CD4-positive, alpha-beta T cell treated with Interleukin-2 at 100 ng/mL for 4 hours (primary cell): ENCODE data around the gene EPS15.
"Not testable (repeated sequence)": the region's sequence is repeated elsewhere in the genome, so short reads cannot be mapped to it uniquely, and the experiment has no call there.

Experiments
- DNase-seq: peaks from one replicate; pipeline ENCODE4 v3.0.0-alpha.2; 2020; ENCODE audit warnings: low spot score

EPS15 gene

DNA sequence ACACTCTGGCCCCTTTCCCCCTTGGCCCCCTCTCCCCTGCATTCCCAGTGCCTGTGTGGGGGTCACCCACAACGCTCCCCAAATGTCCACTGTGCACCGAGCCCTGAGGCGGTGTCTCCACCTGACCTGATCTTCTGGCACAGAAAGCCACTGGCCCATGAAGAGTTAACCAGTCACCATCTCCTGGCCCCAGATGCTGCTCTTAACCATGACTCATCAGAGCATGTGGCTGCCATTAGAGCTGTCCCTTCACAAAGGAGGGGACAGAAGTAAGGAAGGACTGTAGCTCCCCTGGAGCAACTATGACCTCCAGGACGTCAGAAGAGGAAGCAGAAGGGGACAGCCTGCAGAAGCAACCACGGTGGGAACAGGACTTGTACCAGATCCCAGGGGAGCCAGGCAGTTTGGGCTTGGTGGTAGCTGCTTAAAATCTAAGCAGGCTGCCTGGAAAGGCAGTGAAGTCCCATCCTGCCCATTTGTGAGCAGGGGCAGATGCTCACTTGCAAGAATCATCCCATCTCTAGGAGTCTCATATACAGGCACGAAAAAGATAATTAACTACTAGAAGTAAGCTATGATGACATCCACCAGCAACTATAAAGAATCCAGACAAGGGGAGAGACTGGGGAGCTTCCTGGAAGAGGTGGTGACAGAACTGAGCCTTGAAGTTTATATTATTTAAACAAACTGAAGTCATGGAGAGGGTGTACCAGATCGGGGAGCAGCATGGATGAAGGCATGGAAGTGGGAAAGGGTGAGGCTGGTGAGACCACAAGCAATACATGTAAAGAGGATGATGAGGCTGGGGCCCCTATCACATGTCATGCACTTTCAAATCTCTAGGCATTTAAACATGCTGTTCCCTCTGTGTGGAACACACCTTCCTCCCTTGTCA is 187.6 kb downstream of the EPS15 start:
- no peak for DNase-seq

GRCh38 chr1:51330331-51331201 is 188.5 kb downstream of the EPS15 start, which contains the start of gene TTC39A:
Gene TTC39A (minus strand): TSS chr1:51330562. CDS start chr1:51330477, 85 bp downstream.
- DNase-seq: no peak

DNA sequence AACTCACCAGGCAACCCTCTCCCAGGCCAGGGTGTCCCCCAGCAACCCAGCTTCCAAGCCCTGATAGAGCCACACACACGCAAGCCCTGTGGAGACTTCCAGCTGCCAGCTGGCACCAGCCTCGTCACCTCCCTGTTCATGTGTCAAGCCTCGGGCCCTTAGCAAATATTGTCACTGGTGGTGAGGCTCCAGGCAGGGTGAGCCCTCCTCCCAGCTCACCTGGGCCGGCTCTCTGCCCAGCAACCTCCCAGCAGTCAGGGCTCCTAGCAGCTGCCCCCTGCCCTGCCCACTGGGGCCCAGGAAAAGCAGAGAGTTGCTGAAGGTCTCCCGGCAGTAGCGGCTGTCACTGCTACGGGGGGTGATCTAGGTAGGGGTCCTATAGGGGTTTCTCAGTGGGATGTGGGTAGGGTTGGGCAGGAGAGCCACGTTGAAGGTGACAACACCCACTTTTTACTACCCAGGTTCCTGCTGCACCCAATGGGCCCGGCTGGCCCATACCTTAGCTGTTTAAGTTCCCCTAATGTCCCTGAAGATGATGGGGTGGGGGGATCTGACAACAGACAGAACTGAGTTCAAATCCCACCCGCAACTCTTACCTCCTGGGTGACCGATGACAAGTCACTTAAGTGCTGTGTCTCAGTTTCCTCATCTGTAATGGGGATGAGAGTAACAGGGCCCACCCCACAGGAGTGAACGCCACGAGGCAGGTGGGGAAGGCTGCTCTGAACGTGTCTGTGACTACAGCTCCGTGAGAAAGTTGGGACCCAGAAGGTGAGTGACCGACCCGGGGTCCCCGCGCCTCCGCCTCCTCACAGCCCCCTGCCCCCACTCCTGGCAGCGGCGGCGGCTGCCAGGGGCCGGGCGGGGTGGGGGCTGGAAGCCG is 189.4 kb downstream of the EPS15 start:
- DNase-seq: no peak

DNA sequence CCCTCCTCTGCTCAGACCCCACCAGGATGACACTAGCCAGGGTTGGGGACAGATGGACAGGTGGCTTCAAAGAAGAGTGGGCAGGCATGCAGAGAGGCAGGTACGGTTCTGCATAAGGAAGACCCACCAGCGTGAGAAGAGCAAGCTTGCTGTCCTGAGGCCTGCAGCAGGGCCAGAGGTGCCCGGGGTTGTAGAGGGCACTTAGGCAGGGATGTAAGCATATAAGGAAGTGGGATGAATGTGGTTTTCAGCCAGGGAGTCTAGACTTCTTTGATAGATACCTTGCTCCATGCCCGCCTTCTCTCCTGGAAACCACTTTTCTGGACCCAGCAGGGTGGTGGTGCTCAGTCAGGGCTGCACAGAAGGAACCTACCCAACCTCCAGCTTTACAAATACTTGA is 190.1 kb downstream of the EPS15 start:
- no peak for DNase-seq

- no peak for DNase-seq
These were observed 190.8 kb downstream of the EPS15 start for GRCh38 chr1:51328279-51328678.

GRCh38 chr1:51327386-51327785 is 191.7 kb downstream of the EPS15 start:
- no peak for DNase-seq

- DNase-seq: no peak
These were observed 192.2 kb downstream of the EPS15 start for GRCh38 chr1:51326839-51327238.

DNA sequence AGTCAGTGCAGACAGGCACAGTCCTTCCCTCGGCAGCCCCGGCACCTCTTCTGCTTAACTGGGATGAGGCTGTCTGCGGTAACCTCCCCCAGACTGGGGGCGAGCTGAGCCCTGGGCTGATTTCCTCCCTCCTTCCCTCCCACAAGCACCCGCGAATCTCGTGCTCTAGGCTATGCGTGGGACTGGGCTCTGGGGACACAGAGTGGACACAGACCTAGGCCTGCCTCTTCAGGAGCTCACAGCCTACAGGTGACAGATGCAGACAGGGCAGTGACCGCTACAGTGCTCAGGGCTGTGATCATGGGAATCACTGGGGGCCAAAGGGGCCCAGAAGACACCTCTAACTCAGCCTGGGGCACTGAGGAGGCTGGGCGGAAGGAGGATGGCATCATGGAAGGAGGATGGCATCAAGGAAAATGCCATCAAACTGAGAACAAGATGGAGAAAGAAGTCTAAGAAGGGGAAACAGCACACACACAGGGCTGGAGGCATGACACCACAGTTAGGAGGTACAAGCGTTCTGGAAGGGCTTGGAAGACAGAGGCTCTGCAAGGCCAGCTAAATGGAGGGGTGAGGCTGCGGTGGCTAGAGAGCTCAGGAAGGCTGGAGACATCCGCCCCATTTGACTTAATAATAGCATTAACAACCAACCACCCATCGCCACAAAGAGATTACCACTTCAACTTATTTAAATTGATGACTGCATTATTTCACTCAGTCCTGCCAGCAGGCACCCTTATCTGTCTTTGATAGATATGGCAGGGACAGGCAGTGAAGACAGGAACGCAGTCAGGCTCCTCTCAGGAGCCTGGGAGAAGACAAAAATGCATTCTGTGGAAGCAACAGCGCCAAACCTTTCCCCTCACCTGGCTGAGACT is 192.9 kb downstream of the EPS15 start:
- no peak for DNase-seq

DNA sequence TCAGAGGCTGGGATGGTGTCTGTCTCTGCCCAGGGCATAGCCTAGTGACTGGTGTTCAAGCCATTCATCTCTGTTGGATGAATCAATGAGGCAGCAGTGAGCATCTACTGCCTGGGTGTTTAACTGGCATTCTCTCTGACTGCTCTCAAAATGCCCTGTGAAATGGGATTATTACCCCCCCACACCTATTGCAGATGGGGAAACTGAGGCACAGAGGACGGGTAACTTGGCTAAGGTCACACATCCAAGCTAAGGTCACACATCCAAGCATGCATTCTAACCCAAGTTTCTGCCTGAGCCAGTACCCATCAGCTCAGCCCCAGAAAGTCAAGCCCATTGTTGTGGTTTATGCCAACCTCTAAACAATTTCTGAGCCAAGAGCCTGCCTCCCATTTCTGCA is 193.7 kb downstream of the EPS15 start:
- no peak for DNase-seq

GRCh38 chr1:51325011-51325385 is 194.1 kb downstream of the EPS15 start:
- not testable (repeated sequence) for DNase-seq

- DNase-seq: no peak
These were observed 194.6 kb downstream of the EPS15 start for GRCh38 chr1:51324251-51325010.

GRCh38 chr1:51323778-51324177 is 195.3 kb downstream of the EPS15 start:
- no peak for DNase-seq

DNA sequence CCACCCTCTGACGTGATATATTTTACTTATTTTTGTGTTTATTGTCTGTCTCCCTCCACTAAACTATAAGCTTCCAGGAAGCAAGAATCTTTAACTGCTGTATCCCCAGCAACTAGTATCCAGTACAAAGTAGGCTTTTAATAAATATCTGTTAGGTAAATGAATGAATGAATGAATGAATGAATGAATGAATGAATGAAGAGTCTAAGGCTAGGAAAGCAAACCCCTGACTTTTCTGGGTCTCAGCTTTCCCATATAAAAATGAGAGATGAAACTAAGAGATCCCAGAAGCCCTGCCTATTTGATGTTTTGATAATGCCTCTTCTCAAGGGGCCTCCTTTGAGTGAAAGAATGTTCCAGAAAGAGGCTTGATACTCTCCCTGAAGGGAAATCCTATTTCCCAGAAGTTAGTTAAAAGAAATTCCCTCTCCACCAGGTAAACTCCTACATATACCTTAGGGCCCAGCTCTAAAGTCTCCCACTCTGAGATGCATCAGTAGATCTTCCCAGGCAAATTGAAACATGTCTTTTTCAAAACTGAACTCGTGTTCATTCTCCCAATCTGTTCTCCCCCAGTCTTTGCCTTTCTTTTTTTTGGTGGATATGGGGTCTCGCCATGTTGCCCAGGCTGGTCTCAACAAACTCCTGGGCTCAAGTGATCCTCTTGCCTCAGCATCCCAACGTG is 196.5 kb downstream of the EPS15 start:
- DNase-seq: no peak

DNA sequence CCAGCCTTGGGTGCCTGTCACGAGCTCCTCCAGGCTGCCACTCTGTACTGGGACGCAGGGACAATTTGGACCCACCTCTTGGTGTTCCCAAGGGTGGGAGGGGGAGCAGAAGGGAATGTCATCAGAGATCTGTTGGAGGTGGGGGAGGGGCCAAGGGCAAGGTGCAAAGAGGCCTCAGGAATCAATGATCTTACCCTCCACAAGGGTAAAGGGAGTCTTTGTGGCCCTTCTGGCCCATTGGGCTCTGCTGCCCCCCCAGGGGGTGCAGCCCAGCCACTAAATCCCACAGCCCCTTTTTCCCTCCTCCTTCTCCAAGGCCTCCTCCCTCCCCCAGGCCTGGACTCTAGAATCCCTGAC is 197.2 kb downstream of the EPS15 start:
- DNase-seq: no peak

DNA sequence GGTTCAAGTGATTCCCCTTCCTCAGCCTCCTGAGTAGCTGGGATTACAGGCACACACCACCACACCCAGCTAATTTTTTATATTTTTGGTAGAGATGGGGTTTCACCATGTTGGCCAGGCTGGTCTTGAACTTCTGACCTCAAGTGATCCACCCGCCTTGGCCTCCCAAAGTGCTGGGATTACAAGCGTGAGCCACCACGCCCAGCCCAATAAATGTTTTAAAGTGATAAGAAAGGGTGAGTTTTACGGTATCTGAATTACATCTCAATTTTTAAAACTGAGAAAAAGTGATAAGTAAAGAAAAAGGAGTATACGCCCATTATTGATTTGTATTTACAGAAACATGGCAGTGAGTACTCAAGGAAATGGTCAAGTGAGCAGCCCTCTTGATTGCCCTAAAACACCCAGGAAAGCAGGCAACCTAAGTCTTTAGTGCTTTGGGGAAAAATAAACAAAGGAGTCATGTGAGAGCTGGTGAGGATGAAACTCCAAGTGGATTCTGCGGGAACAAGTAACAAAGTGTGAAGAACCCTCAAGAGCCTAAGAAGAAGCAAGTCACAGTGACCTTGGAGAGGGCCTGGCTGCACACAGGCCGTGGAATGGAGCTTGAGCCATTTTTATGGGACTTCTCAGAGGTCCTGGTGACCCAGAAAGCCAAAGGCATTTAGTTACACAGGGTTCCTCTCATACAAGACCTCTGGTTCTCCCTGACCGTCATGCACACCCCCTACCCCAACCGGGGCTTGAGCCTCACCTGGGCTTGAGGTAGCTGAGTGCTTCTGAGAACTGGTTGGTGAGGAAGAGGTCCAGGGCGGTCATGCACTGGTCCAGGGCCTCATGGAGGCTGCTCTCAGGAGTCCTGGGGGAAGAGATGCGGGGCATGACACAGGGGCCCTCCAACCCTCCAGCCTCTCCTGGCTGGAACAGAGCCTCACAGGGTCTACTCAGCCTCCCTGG is 197.8 kb downstream of the EPS15 start:
- DNase-seq: no peak

DNA sequence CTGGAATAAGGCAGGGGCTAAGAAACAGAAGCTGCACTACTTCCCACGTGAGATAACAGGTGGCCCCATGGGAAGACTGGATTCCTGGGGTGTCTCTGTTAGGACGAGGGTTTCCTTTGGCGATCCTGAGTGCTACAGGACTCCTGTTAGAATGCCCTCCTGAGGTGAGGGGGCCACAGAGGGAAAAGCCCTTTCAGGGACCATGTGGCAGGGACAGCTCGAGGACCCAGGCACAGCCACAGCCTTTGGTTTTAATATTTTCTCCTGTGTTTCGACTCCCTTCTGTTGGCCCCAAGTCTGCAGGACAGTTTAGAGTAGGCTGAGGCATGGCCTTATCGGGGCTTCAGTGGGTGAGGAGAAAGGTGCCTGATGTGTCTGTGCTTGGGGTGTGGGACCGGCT is 201.3 kb downstream of the EPS15 start:
- DNase-seq: no peak

DNA sequence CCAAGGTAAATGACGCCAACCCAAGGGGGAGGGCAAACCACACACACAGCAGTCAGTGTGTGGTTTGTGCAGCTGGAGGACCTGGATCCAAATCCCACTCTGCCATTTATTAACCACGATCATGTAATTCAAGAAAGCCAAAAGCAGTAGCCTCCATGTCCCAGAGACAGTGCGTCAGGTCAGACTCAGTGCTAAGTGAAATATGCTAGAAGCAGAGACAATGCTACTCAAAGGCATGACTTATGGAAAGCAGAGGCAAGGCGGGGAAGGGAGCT is 202.3 kb downstream of the EPS15 start:
- DNase-seq: no peak

- DNase-seq: no peak
These were observed 202.8 kb downstream of the EPS15 start for GRCh38 chr1:51316113-51316845.
